HEK293 (cell line): ENCODE results near the gene MIA3.

Experiments used
- CTCF ChIA-PET: fragments of 350-600 bp; formaldehyde crosslinking; extraction: SDS; loops from one replicate; lab custom pipeline; 2021; ENCODE audit warnings: antibody characterized with exemption; lab: Yijun Ruan, JAX
- POLR2A ChIA-PET: fragments of 300-600 bp; formaldehyde crosslinking; extraction: SDS; loops from one replicate; lab custom pipeline; 2020; ENCODE audit warnings: antibody characterized with exemption, inconsistent platforms; lab: Yijun Ruan, JAX
- H3K27ac ChIP-seq: fragments of 200-500 bp; sonication (Bioruptor generic); 2 replicates; pipeline ENCODE4 v1.5.1; 2014; ENCODE audit warnings: low read depth, low read length, control low read depth, inconsistent platforms; ENCODE audit errors: extremely low read depth
- H3K36me3 ChIP-seq, 2 experiments: fragments of 200-500 bp in 1 of 2; sonication (Bioruptor generic) in 1 of 2; 1 replicate in 1 of 2; 2 replicates in 1 of 2; pipeline ENCODE4 v1.5.1; 2014 to 2017; ENCODE audit warnings: inconsistent platforms in 2 of 2, low read length in 2 of 2; ENCODE audit not compliant: control insufficient read depth in 2 of 2, insufficient read depth in 1 of 2
- H3K4me1 ChIP-seq: fragments of 200-500 bp; sonication (Bioruptor generic); 2 replicates; pipeline ENCODE4 v1.5.1; 2014; ENCODE audit warnings: mild to moderate bottlenecking, low read length, inconsistent platforms; ENCODE audit not compliant: control insufficient read depth, insufficient read depth
- H3K4me3 ChIP-seq: 2 replicates; pipeline ENCODE4 v1.5.1; 2011; ENCODE audit warnings: low read depth, mild to moderate bottlenecking, control low read depth, low read length, moderate library complexity
- H3K9me3 ChIP-seq: fragments of 200-500 bp; sonication (Bioruptor generic); 2 replicates; pipeline ENCODE4 v1.5.1; 2014; ENCODE audit warnings: low read depth, low read length, inconsistent platforms; ENCODE audit not compliant: control insufficient read depth, insufficient read depth
- BCL11B ChIP-seq: fragments of 450-650 bp; formaldehyde crosslinking; IDR thresholded peaks from 2 replicates; pipeline ENCODE4 v1.5.1; 2016; ENCODE audit warnings: low read depth, missing biosample characterization, missing genetic modification characterization
- ZNF133 ChIP-seq: fragments of 450-650 bp; formaldehyde crosslinking; IDR thresholded peaks from 2 replicates; pipeline ENCODE4 v1.5.1; 2016; ENCODE audit warnings: missing biosample characterization, missing genetic modification characterization
- ZNF202 ChIP-seq: fragments of 450-650 bp; formaldehyde crosslinking; IDR thresholded peaks from 2 replicates; pipeline ENCODE4 v1.5.1; 2016; ENCODE audit warnings: missing biosample characterization, missing genetic modification characterization, borderline replicate concordance
- ZNF449 ChIP-seq: fragments of 450-650 bp; formaldehyde crosslinking; IDR thresholded peaks from 2 replicates; pipeline ENCODE4 v1.5.1; 2017; ENCODE audit warnings: missing biosample characterization, mild to moderate bottlenecking, missing genetic modification characterization, moderate library complexity
- ZNF510 ChIP-seq: fragments of 450-650 bp; formaldehyde crosslinking; IDR thresholded peaks from 2 replicates; pipeline ENCODE4 v1.5.1; 2018; ENCODE audit warnings: mild to moderate bottlenecking, missing genetic modification characterization, missing biosample characterization; ENCODE audit not compliant: insufficient replicate concordance
- ZNF521 ChIP-seq: fragments of 450-650 bp; formaldehyde crosslinking; IDR thresholded peaks from 2 replicates; pipeline ENCODE4 v1.5.1; 2017; ENCODE audit warnings: missing biosample characterization, mild to moderate bottlenecking, missing genetic modification characterization
- ZNF596 ChIP-seq: fragments of 450-650 bp; IDR thresholded peaks from 2 replicates; pipeline ENCODE4 v1.5.0; 2018; ENCODE audit warnings: missing biosample characterization, mild to moderate bottlenecking, missing genetic modification characterization, moderate library complexity
- ZNF629 ChIP-seq: fragments of 450-650 bp; formaldehyde crosslinking; IDR thresholded peaks from 2 replicates; pipeline ENCODE4 v1.5.1; 2017; ENCODE audit warnings: missing biosample characterization, missing genetic modification characterization
- ZNF791 ChIP-seq: fragments of 450-650 bp; formaldehyde crosslinking; IDR thresholded peaks from 2 replicates; pipeline ENCODE4 v1.5.1; 2016; ENCODE audit warnings: missing biosample characterization, missing genetic modification characterization
- TF ChIP-seq, protein P1 (sequence below): fragments of 450-650 bp; formaldehyde crosslinking; IDR thresholded peaks from 2 replicates; pipeline ENCODE4 v1.5.1; 2016; ENCODE audit warnings: missing biosample characterization, missing genetic modification characterization
- TF ChIP-seq, protein P2 (sequence below): fragments of 450-650 bp; formaldehyde crosslinking; conservative IDR thresholded peaks from 2 replicates; pipeline ENCODE4 v1.5.1; 2016; ENCODE audit warnings: low read depth, missing biosample characterization, missing genetic modification characterization

MIA3 gene

GRCh38 chr1:222654849-222655248 is 37.0 kb downstream of the MIA3 start:
- Histone ChIP-seq H3K36me3 (peaks cover 73 to 95% of the 10 kb centered on the region in 2 experiments), H3K27ac (no peak overlapping the region), H3K9me3 (no peaks in the 10 kb centered on the region), H3K4me1 (no peaks in the 10 kb centered on the region), H3K4me3 (no peak overlapping the region)
- ChIA-PET CTCF (no interaction called here), POLR2A (no interaction called here)
- no peak for TF ChIP-seq ZNF510 (tag by site-specific recombination)

DNA sequence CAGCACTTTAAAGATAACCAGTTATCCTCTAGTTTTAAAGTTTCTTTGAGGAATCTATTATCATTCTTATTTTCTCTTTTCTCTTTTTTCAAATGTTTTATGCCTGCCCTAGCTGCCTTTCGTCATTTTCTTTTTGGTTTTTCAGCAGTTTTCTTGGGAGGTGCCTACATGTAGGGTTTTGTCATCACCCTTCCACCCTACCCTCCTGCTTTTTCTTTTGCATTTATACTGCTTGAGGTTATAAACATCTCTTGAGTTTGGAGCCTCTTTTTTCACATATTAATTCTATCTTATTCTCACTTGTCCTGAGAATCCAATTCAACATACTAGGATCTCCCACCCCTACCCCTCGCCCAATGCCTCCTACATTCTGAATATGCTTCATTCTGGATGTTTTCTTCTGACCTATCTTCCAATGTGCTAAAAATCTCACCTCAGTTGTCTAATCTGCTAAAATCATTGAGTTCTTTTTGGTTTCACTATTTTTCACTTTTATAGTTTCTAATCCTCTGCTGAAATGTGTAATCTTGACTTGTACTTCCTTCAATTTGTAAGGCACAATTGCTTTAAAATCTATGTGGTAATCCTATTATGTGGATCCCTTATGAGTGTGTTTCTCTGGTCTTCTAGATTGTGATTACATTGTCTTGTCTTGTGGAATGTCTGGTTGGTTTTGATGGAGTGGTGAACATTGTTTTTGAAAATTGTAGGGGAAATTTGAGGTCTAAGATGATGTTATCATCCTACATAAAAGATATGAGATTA is 38.7 kb downstream of the MIA3 start:
- no peak overlapping the region for H3K4me3 ChIP-seq
- no peak overlapping the region for H3K27ac ChIP-seq
- H3K36me3 ChIP-seq: peaks cover 67 to 96% of the 10 kb centered on the region in 2 experiments
- TF ChIP-seq BCL11B (tag by site-specific recombination) (no peak), ZNF521 (tag by site-specific recombination) (no peak), ZNF629 (tag by site-specific recombination) (no peak), ZNF202 (tag by site-specific recombination) (no peak)
- TF ChIP-seq, protein P1, sequence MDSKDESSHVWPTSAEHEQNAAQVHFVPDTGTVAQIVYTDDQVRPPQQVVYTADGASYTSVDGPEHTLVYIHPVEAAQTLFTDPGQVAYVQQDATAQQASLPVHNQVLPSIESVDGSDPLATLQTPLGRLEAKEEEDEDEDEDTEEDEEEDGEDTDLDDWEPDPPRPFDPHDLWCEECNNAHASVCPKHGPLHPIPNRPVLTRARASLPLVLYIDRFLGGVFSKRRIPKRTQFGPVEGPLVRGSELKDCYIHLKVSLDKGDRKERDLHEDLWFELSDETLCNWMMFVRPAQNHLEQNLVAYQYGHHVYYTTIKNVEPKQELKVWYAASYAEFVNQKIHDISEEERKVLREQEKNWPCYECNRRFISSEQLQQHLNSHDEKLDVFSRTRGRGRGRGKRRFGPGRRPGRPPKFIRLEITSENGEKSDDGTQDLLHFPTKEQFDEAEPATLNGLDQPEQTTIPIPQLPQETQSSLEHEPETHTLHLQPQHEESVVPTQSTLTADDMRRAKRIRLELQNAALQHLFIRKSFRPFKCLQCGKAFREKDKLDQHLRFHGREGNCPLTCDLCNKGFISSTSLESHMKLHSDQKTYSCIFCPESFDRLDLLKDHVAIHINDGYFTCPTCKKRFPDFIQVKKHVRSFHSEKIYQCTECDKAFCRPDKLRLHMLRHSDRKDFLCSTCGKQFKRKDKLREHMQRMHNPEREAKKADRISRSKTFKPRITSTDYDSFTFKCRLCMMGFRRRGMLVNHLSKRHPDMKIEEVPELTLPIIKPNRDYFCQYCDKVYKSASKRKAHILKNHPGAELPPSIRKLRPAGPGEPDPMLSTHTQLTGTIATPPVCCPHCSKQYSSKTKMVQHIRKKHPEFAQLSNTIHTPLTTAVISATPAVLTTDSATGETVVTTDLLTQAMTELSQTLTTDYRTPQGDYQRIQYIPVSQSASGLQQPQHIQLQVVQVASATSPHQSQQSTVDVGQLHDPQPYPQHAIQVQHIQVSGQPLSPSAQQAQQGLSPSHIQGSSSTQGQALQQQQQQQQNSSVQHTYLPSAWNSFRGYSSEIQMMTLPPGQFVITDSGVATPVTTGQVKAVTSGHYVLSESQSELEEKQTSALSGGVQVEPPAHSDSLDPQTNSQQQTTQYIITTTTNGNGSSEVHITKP: no peak
- no peaks in the 10 kb centered on the region for H3K4me1 ChIP-seq
- H3K9me3 ChIP-seq: no peaks in the 10 kb centered on the region
- ChIA-PET CTCF (interaction anchor here (0.7 kb wide), 1 partner anchor 67 kb away, joined by 3 read pairs; the partner anchor contains the start of gene TAF1A), POLR2A (no interaction called here)

GRCh38 chr1:222657899-222658298 is 40.0 kb downstream of the MIA3 start:
- no peak for TF ChIP-seq ZNF791 (tag by site-specific recombination)
- H3K4me1 ChIP-seq: no peaks in the 10 kb centered on the region
- peaks cover 67 to 96% of the 10 kb centered on the region in 2 experiments; a peak in 2 of 3 replicates for H3K36me3 ChIP-seq
- POLR2A ChIA-PET: no interaction called here
- H3K4me3 ChIP-seq: no peak overlapping the region
- CTCF ChIA-PET: interaction anchor here (1.0 to 2.2 kb wide), 3 partner anchors 193 to 466 kb away, joined by 3 to 8 read pairs (median 3); no protein-coding TSS in a partner anchor
- H3K27ac ChIP-seq: no peak overlapping the region
- no peaks in the 10 kb centered on the region for H3K9me3 ChIP-seq

GRCh38 chr1:222663431-222663934 is 45.6 kb downstream of the MIA3 start:
- TF ChIP-seq ZNF133 (tag by site-specific recombination) (no peak), ZNF449 (tag by site-specific recombination) (no peak), ZNF596 (no peak)
- TF ChIP-seq, protein P2, sequence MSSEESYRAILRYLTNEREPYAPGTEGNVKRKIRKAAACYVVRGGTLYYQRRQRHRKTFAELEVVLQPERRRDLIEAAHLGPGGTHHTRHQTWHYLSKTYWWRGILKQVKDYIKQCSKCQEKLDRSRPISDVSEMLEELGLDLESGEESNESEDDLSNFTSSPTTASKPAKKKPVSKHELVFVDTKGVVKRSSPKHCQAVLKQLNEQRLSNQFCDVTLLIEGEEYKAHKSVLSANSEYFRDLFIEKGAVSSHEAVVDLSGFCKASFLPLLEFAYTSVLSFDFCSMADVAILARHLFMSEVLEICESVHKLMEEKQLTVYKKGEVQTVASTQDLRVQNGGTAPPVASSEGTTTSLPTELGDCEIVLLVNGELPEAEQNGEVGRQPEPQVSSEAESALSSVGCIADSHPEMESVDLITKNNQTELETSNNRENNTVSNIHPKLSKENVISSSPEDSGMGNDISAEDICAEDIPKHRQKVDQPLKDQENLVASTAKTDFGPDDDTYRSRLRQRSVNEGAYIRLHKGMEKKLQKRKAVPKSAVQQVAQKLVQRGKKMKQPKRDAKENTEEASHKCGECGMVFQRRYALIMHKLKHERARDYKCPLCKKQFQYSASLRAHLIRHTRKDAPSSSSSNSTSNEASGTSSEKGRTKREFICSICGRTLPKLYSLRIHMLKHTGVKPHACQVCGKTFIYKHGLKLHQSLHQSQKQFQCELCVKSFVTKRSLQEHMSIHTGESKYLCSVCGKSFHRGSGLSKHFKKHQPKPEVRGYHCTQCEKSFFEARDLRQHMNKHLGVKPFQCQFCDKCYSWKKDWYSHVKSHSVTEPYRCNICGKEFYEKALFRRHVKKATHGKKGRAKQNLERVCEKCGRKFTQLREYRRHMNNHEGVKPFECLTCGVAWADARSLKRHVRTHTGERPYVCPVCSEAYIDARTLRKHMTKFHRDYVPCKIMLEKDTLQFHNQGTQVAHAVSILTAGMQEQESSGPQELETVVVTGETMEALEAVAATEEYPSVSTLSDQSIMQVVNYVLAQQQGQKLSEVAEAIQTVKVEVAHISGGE: no peak
- POLR2A ChIA-PET: no interaction called here

More at GRCh38 chr1:222663431-222663934, 45.6 kb downstream of the MIA3 start:
- Histone ChIP-seq H3K36me3 (peaks cover 62 to 92% of the 10 kb centered on the region in 2 experiments), H3K27ac (no peak overlapping the region), H3K4me1 (no peaks in the 10 kb centered on the region), H3K9me3 (no peaks in the 10 kb centered on the region), H3K4me3 (no peak overlapping the region)
- CTCF ChIA-PET: interaction anchor here (0.6 kb wide), 1 partner anchor 132 kb away, joined by 3 read pairs; no protein-coding TSS in a partner anchor
